Nephron progenitor cell (in vitro differentiated cells): Measurements from ENCODE around the gene HOXC5.

Experiments used
- DNase-seq: peaks from one replicate; pipeline ENCODE4 v3.0.0; 2021
- H3K27ac Mint-ChIP-seq: 2 replicates; pipeline ENCODE4 v1.8.0; 2021; ENCODE audit warnings: mild to moderate bottlenecking, moderate library complexity, mixed read lengths
- H3K27me3 Mint-ChIP-seq: 2 replicates; pipeline ENCODE4 v1.8.0; 2021; ENCODE audit warnings: mild to moderate bottlenecking, low read depth, mixed read lengths; ENCODE audit not compliant: poor library complexity
- H3K36me3 Mint-ChIP-seq: 2 replicates; pipeline ENCODE4 v1.8.0; 2021; ENCODE audit warnings: low read depth, mixed read lengths
- H3K4me1 Mint-ChIP-seq: 2 replicates; pipeline ENCODE4 v1.8.0; 2021; ENCODE audit warnings: mixed read lengths
- H3K4me3 Mint-ChIP-seq: 2 replicates; pipeline ENCODE4 v1.8.0; 2021; ENCODE audit warnings: mild to moderate bottlenecking, moderate library complexity, mixed read lengths
- H3K9me3 Mint-ChIP-seq: 2 replicates; pipeline ENCODE4 v1.8.0; 2021; ENCODE audit warnings: mild to moderate bottlenecking, moderate library complexity, mixed read lengths
- CTCF ChIP-seq: fragments of 200-600 bp; sonication (generic); IDR thresholded peaks from 2 replicates; pipeline ENCODE4 v1.5.0; 2021; ENCODE audit warnings: antibody characterized with exemption

HOXC5 gene

GRCh38 chr12:54009171-54010052 lies 23.4 kb upstream of the HOXC5 start:
- Mint-ChIP-seq H3K9me3 (no peaks in the 10 kb centered on the region), H3K4me1 (peaks cover 80% of the 10 kb centered on the region), H3K27me3 (peaks cover 4% of the 10 kb centered on the region), H3K27ac (peak overlapping the region; percentile 98), H3K36me3 (peaks cover 28% of the 10 kb centered on the region), H3K4me3 (peak overlapping the region; percentile 91)
- TF ChIP-seq CTCF = no peak
- DNase-seq = peak; percentile 32

DNA sequence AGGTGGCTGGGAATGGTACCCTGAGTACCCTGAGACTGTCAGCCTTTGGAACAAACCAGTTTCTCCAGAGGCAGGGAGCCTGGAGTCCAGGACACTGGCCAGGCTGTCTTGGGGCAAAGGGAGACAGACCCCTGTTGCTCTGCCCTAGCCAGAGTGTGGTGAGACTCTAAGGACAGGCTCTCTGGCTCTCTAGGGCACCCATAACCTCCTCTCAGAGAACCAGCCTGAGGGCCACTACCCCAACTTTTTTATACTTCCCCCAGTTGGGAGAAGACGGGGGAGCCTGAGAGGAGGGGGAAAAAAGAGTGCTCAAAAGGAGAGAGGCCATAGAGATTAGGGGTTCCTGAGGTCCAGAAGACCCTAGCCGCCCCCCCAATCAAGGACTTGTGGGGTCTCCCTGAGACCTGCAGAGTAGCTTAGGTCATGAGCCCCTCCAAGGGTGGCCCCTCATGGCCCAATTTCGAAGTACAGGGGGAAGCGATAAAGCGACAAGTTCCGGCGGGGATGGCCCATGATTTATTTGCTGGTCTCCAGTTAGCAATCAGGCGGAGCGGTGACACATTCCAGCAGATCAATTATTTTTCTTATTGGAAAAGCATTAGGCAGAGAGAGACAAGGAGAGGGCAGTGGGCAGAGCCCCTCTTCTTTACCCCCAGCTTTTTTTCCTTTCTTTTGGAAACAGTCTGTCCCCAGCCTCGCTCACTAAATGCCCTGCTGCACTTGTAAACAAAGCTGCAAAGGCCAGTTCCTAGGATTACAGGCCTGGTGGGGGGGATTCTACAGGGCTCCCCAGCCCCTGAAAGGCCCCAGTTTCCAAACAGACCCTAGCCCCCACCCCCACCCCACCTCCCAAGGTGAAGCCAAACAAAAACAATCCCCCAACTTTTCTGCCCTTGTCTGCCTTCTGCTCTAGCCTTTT lies 22.5 kb upstream of the HOXC5 start:
- TF ChIP-seq CTCF = no peak
- Mint-ChIP-seq H3K36me3 (peaks cover 28% of the 10 kb centered on the region), H3K27me3 (peaks cover 6% of the 10 kb centered on the region), H3K4me3 (peak overlapping the region; percentile 91), H3K9me3 (no peaks in the 10 kb centered on the region), H3K27ac (peak overlapping the region; percentile 98), H3K4me1 (peaks cover 80% of the 10 kb centered on the region)
- DNase-seq = peak; percentile 68

GRCh38 chr12:54010972-54011664 lies 21.7 kb upstream of the HOXC5 start:
- peaks cover 6% of the 10 kb centered on the region for H3K27me3 Mint-ChIP-seq
- DNase-seq = peak; percentile 50
- H3K36me3 Mint-ChIP-seq = peaks cover 25% of the 10 kb centered on the region
- peak overlapping the region; percentile 91 for H3K4me3 Mint-ChIP-seq
- no peak for TF ChIP-seq CTCF
- peaks cover 79% of the 10 kb centered on the region for H3K4me1 Mint-ChIP-seq
- H3K9me3 Mint-ChIP-seq = no peaks in the 10 kb centered on the region
- peak overlapping the region; percentile 98 for H3K27ac Mint-ChIP-seq

DNA sequence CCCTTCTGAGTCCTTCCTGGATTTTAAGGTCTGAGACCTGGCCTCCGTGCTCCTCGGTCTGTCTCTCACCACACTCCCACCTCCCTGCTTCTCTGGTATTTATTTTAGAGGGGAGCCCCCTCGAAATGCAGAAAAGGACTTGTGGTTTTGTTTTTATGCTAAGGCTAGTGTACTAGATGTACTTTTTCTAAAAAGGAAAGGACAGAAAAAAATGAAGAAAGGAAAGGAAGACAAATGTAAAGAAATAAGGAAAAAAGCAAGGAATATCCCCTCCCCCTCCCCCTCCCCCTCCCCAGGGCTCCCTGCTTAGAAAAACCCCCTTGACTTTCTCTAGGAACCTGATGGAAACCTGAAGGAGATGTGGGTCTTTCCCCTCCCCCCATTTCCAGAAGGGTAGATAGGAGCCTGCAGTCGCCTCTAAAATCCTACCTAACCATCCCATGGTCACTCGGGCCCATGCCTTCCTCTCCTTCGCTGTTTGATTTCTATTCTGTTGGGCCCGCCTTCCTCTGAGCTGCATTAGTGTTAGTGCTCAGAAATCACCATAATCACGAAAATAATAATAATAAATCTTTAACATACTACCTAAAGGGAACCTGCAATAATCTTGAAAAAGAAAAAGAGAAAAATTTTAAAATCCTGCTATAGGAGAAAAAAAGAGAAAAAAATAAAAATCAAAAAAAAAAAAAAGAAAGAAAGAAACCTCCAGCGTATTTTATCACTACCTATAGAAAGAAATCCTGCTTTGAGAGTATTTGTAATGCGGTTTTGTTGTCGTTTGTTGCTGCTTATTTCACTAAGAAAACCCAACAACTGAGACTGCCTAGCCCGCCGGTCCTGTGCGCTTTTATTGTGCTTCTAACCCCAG lies 21.0 kb upstream of the HOXC5 start:
- peak overlapping the region; percentile 91 for H3K4me3 Mint-ChIP-seq
- peaks cover 21% of the 10 kb centered on the region for H3K36me3 Mint-ChIP-seq
- no peak for TF ChIP-seq CTCF
- no peak for DNase-seq
- no peaks in the 10 kb centered on the region for H3K9me3 Mint-ChIP-seq
- peaks cover 72% of the 10 kb centered on the region for H3K4me1 Mint-ChIP-seq
- H3K27ac Mint-ChIP-seq = peak overlapping the region; percentile 98
- H3K27me3 Mint-ChIP-seq = peaks cover 6% of the 10 kb centered on the region
